Ishikawa (cell line): ENCODE results near the gene COL20A1.

Source experiments
- CREB1 ChIP-seq: IDR thresholded peaks from 2 replicates; pipeline ENCODE4 v1.6.1; 2012; ENCODE audit warnings: low read depth
- RAD21 ChIP-seq: IDR thresholded peaks from 2 replicates; pipeline ENCODE4 v1.6.1; 2012; ENCODE audit warnings: low read depth
- YY1 ChIP-seq: IDR thresholded peaks from 2 replicates; pipeline ENCODE4 v1.6.1; 2012; ENCODE audit warnings: low read depth

- TF ChIP-seq YY1, result no peak
- no peak for TF ChIP-seq CREB1
- TF ChIP-seq RAD21, result no peak
These were observed 38.9 kb downstream of the COL20A1 start for GRCh38 chr20:63331741-63332400.
